Measurements from ENCODE around the gene C2orf80.
"Not testable (repeated sequence)": the region's sequence is repeated elsewhere in the genome, so short reads cannot be mapped to it uniquely, and the experiment has no call there.

Gene C2orf80

DNA sequence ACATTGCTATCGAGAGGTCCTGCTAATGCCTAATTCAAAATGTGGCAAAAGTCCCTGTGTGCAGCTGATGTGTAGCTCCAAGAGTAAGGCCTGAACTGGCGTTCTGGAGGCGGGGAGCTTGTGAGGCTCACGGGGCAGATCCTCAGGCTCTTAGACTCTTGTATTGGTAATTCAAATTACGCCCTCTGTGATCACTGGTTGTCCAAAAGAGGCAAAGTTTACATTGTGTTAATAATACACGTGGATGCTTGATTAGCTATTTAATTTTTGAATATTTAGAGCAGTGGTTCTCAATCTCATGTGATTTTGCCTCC lies 14.0 kb downstream of the C2orf80 start:
- DNase-seq = no peak

- DNase-seq = peak; percentile 54 to 61
Measured at GRCh38 chr2:208175069-208175839, 14.6 kb downstream of the C2orf80 start.

- DNase-seq = no peak
Measured at GRCh38 chr2:208174144-208174543, 15.7 kb downstream of the C2orf80 start.

DNA sequence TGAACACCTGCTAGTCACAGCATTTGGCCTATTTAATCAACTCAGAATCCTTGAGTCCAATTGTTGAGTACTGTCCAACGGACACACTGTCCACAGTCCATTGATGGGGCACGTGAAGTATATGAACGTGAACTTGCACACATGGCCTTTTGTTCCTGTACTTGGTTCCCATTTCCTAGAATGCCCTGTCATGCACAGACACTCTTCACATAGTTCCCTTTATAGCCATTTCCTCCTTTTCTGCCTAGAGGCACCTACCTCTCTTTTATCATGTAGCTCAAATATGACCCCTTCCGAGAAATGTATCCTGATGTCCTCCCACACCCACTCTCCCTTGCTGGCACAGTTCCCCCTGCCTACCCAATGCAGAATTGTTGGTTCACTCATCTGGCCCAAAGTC lies 17.7 kb downstream of the C2orf80 start:
- no peak for DNase-seq

GRCh38 chr2:208164951-208165755 lies 24.7 kb downstream of the C2orf80 start:
- no peak for DNase-seq

DNA sequence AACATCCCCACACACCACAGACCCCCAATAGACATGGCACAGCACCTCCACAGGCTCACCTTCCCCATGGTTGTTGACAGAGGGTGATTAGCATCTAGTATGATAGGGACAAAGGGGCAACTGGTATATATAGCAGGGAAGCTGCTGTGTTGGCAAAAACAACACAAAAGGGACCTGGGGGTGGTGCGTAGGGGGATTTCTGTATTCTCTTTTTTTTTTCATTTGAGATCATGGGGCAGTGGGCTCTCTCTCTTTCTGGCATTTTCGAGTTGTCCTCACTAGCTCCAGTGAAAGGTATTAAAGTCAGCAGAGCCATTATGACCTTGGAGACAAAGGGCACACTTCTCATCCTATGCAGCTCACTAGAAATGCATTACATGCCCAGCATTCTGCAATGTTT lies 26.3 kb downstream of the C2orf80 start, which contains the start of gene CRYGA:
TSS of gene CRYGA (minus strand) at position 101 of the 400 bp plus-strand sequence. CDS start at position 68, 33 bp downstream.
- DNase-seq = no peak

DNA sequence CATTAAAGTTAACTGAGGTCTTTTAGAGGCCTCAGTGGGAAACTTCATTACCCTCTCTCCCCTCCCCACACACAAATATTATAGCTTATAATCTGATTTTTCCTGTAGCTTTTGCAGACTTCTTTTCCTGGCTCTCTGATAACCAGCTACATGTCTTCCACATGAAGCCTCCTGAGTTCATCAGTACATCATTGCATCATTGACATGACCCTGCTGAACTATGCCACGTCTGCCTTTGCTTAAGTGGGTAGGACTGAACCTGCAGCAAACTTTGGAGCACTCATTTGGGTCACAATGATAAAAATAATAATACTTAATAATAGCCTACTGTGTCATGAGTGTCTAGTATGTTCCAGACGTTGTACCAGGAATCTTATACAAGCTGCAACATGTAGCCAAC lies 33.4 kb downstream of the C2orf80 start:
- DNase-seq = no peak

DNA sequence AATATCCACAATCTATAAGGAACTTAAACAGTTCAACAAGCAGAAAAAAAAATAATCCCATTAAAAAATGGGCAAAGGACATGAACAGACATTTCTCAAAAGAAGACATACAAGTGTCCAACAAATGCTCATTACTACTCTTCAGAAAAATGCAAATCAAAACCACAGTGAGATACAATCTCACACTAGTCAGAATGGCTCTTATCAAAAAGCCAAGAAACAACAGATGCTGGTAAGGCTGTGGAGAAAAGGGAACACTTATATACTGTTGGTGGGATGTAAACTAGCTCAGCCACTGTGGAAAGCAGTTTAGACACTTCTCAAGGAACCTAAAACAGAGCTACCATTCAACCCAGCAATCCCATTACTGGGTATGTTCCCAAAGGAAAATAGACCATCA lies 36.7 kb downstream of the C2orf80 start:
- no peak for DNase-seq

GRCh38 chr2:208150956-208151355 lies 38.9 kb downstream of the C2orf80 start:
- no peak for DNase-seq

- DNase-seq = no peak
Measured at GRCh38 chr2:208150094-208150493, 39.7 kb downstream of the C2orf80 start.

DNA sequence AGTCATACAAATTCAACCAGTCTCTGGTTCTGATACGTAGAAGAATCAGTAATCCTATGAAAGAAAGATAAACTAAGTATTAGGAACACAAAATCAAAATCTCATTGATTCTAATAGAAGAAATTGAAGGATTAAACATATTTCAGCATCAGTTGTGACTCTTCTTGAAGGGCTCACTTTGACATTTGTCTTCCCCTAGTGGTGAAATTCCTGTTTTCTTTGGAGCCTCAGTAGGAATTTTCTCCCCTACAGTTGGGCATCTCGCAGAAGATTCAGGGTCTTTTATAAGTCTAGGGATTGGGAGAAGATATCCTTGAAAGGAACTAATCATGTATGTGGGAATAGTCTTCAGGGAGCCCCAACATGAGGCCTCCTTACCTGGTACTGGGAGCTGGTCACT lies 41.0 kb downstream of the C2orf80 start:
- no peak for DNase-seq

- DNase-seq = no peak
Measured at GRCh38 chr2:208147759-208148158, 42.1 kb downstream of the C2orf80 start.

DNA sequence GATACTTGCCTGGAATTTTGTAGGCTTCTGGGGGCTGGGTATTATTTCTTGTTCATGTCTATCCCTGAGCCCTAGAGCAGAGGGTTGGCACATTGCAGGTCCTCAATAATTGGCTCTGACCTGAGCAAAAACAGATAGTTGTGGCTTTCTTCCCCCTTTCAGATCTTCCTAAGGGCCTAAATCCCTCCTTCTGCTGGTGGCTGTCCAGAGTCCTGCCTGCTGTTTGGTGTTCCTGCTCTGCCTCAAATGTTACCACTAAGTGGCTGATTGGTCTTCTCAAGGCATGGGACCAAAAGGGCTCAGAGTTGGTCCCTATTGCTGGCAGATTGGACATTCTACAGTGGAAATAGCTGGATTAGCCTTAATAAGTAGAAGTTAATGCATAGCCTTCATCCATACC lies 42.8 kb downstream of the C2orf80 start:
- DNase-seq = no peak

DNA sequence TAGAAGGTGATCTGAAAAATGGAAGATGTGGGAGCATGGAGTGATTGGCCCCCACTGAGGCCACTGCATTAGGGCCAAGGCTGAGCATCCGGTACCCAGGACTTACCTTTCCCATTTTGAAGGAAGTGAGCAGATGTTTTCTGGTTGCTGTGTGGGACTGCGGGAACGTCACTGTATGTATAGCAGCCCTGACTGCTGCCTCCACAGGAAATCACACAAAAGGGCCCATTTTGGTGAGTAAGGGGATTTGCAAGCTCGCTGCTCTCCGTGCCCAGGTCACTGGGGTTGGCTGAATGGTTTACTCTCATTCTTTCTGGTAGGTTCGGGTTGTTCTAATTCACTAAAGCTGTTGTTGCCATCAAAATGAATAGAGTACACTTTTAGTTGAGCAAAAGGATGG lies 43.8 kb downstream of the C2orf80 start, which contains the start of gene CRYGB:
TSS of gene CRYGB (minus strand) at position 153 of the 400 bp plus-strand sequence. CDS start at position 115, 38 bp downstream.
- no peak for DNase-seq

- no peak for DNase-seq
Measured at GRCh38 chr2:208142925-208143799, 46.7 kb downstream of the C2orf80 start.

- DNase-seq = no peak
Measured at GRCh38 chr2:208142240-208142924, 47.4 kb downstream of the C2orf80 start.

DNA sequence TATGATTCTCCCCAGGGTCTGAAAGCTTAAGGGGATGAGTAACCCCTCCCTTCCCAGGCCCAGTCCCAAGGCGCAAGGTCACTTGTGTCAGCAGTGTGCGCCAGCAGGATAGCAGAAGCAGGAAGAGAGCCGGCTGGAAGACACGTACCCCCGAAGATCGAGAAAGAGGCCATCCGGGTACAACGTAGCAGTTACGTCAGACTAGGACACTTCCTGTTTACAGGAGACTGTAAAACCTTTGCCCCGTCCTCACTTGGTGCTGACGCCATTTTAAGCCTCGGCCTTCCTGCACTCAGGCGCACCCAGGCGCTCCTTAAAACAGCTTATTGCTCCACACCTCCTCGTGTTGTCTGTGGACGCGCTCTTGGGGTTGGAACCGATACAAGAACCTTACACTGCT lies 50.4 kb downstream of the C2orf80 start:
- no peak for DNase-seq

DNA sequence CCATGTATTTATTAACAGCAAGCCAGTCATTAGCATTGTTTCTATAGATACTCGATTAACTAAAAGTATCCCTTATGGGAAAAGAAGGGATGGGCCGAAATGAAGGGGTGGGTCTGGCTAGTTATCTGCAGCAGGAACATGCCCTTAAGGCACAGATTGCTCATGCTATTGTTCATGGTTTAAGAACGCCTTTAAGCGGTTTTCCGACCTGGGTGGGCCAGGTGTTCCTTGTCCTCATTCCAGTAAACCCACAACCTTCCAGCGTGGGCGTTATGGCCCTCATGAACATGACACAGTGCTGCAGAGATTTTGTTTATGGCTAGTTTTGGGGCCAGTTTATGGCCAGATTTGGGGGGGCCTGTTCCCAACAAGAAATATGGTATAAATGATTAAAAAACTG lies 51.5 kb downstream of the C2orf80 start:
- DNase-seq = not testable (repeated sequence)

DNA sequence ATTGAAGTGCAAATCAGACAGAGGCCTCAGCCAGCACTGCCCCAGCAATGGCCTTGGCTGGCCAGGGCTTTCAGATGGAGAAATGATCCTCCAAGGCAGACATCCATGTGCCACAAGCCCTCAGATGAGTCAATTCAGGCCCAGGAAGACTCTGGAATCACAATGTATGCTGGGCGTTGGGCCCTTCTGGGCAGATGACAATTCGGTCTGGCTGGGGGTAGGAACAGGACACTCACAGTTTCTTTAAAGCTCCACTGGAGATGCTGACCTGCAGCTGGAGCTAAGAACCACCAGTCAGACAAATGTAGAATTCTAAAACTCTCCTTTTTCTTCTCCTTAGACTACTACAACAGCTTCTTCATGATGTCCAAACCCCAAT lies 53.1 kb downstream of the C2orf80 start:
- DNase-seq = no peak

DNA sequence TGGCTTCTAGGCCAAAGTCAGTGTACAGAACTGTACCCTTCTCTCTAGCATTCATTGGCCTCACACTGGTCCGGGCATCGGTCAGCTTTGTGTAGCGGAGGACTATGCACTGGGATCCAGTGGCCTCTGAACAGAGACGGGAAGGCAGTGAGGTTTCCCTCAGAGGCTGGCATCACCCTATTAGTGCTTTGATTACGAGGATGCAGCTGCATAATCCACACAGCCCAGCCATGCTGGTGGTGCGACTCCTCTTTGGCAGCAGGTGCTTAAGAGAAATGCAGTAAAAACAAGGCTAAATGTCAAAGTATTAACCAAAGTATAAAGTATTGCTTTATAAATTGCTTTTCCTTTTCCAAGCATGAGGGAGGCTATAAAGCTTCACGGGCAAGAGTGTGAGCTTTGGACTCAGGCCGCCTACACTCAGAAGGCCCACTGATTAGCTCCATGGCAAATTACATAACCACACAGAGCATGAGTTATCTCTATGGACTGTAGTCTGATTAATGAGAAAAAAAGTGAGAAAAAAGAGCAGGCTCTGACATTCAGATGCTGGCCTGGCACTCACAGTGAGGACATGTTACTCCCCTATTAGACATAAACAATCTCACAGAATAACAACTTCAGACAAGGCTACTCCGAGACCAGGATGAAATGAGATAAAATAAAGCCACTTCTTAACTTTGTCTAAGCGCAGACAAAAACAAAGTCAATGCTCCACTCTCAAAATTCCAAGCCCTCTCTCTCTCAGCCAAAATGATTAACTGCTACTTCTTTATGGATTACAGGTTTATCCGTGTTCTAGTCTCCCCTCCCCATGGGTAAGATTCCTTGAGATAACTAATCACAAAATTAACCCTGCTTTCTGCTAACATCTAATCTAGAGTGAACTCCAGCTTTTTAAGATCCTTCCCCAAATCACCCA lies 53.8 kb downstream of the C2orf80 start:
- no peak for DNase-seq

DNA sequence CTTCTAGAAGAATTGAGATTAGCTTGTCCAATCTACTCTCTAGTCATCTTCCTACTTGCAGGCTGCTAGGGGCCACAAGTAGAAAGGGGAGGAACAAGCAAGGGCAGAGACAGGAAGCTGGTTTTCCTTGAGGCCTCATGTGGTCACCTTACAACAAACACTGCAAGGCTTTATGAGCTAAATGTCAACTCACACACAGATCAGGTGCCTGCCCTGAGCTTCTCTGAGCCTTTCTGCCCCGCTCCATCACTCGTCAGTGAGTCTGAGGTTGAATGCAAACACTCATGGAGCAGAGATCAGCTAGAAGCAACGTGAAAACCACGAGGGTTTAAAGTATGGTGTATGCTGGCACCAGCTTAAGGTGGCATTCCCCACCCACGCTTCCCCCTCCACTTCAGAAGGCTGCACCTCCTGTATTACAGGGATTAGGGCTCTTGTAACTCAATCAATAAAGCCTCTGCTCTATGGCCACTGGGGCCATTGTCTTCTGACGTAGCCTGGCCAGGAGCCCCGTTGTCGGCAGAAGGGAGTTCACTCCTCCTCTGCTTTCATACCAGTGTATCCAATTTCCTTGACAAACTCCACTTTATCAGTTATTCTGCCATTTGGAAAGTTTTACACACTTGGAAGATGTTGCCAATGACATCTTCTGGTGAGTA lies 54.8 kb downstream of the C2orf80 start:
- no peak for DNase-seq
